Measurements from ENCODE around the gene UBE2J2. TPM values are rescaled to one million over a fixed set of nuclear protein-coding genes. Genes with fewer than 3 reads are reported as not detected.
A peak's percentile ranks its signal among the peaks of the same experiment; 100 is the strongest.

The UBE2J2 gene
- total and polyA plus RNA-seq, 2 of the 4 experiments (the other 2 are of a cell fraction) = 20.6 to 67.5 TPM

DNA sequence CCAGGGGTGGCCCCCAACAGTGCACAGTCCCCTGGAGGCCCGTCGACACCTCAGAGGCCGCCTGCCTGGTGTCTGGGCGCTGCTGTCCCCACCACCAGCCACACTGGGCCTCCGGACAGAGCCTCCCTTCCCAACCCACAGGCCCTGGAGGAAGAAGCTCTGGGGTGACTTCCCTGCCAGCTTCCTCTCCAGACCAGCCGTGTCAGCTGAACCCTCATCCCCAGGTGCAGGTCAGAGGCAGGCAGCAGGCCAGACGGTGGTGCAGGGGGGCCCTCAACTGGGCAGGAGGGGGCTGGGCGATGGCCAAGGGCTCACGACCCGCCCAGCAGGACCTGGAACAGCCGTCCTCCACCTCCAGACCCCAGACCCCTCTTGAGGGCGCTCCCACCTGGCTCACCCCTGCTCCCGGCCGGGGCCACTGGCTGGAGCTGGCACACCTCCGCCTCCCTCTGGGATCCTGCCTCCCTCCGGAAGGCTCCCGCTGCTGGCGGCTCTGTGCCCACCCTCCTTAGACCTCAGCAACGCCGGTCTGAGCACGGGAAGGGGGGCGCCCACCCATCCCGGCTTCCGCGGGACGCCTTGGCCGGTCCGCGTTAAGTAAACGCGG, 67.8 kb downstream of the UBE2J2 start:
- ATAC-seq (ENCODE audit: low read depth) (no peak), DNase-seq (no peak)
- ChIA-PET CTCF (no interaction called here), POLR2A (ENCODE audit: unreplicated experiment) (no interaction called here)
- Histone ChIP-seq H3K9me1 (ENCODE audit: insufficient read depth, low read length) (no peaks in the 10 kb centered on the region), H3K56ac (ENCODE audit: extremely low read depth, insufficient read depth, low read length) (no peak overlapping the region), H4K5ac (ENCODE audit: low read depth, low read length) (no peak overlapping the region), H2BK5ac (ENCODE audit: low read depth, low read length, poor library complexity, severe bottlenecking) (no peak overlapping the region), H3K9ac (ENCODE audit: low read depth, low read length) (no peak overlapping the region), H3K4me1 (ENCODE audit: control insufficient read depth, insufficient read depth, low read length) (peaks cover 12% of the 10 kb centered on the region), H2AK5ac (ENCODE audit: low read depth, low read length) (peak overlapping the region; percentile 3; the same call in 1 of the 2 replicates), H2BK120ac (ENCODE audit: low read depth, low read length) (no peak overlapping the region), H4K20me1 (ENCODE audit: insufficient read depth, low read length) (no peaks in the 10 kb centered on the region), H3K4me3 (ENCODE audit: insufficient read depth, low read depth, low read length) (no peak overlapping the region), H3K14ac (replicated peaks; ENCODE audit: low read depth, low read length) (no peak overlapping the region), H2BK20ac (ENCODE audit: low read depth, low read length) (no peak overlapping the region), H3K27ac (ENCODE audit: insufficient read depth, low read length) (no peak overlapping the region), H4K91ac (ENCODE audit: insufficient read depth, low read depth, low read length) (no peak overlapping the region), H3K36me3 (ENCODE audit: control insufficient read depth, insufficient read depth, low read length) (no peaks in the 10 kb centered on the region), H4K8ac (ENCODE audit: low read depth in 2 of 2, low read length in 2 of 2) (no peak overlapping the region), H3K18ac (ENCODE audit: low read depth, low read length) (no peak overlapping the region), H2AFZ (replicated peaks; ENCODE audit: low read length, poor library complexity) (peak overlapping the region; percentile 63), H3K4me2 (ENCODE audit: low read depth, low read length) (no peak overlapping the region), H3K4ac (ENCODE audit: low read depth, low read length) (no peak overlapping the region), H2BK15ac (ENCODE audit: low read depth, low read length) (no peak overlapping the region), H3K23ac (ENCODE audit: low read depth, low read length) (no peak overlapping the region), H3K27me3 (ENCODE audit: control insufficient read depth, insufficient read depth, low read length) (no peaks in the 10 kb centered on the region; the same call in 1 of the 2 replicates), H3K9me3 (ENCODE audit: control insufficient read depth, insufficient read depth, low read length) (no peaks in the 10 kb centered on the region), H2AK9ac (replicated peaks; ENCODE audit: low read depth, low read length, poor library complexity) (no peak overlapping the region), H3K79me1 (ENCODE audit: low read depth in 1 of 2, low read length in 2 of 2) (no peaks in the 10 kb centered on the region)
- dilution Hi-C loops (cut with HindIII; ENCODE audit: low sequenced_read_pairs, unreplicated experiment) (no loop called here), in situ Hi-C loops (cut with MboI; ENCODE audit: low sequenced_read_pairs) (no loop called here), intact Hi-C loops (cut with micrococcal nuclease) (no loop called here)
- BruUV-seq (replicated peaks) = no TSS peak
- 40% methylated on average over 10 of the region's 31 CpGs; no CpG with 5 or more reads in 1 of the 2 experiments for WGBS, 2 experiments (ENCODE audit: extremely low coverage in 2 of 2, insufficient read length in 1 of 2)
- TF ChIP-seq FOS (IDR thresholded peaks at IDR 0.05; ENCODE audit: low read depth, low read length) (no peak), MXI1 (IDR thresholded peaks at IDR 0.05; ENCODE audit: borderline replicate concordance, low read depth, low read length) (no peak), RCOR1 (IDR thresholded peaks at IDR 0.05; ENCODE audit: insufficient replicate concordance, low read length) (no peak), RFX5 (IDR thresholded peaks at IDR 0.05; ENCODE audit: low read depth, low read length) (no peak), RAD21 (IDR thresholded peaks at IDR 0.05; ENCODE audit: low read length) (no peak), NFE2L2 (IDR thresholded peaks at IDR 0.05; ENCODE audit: low read depth, low read length) (no peak), SMC3 (IDR thresholded peaks at IDR 0.05; ENCODE audit: low read depth, low read length) (no peak), CEBPB (IDR thresholded peaks at IDR 0.05; ENCODE audit: low read depth, low read length) (no peak), POLR2A (IDR thresholded peaks at IDR 0.05; ENCODE audit: low read depth, low read length) (no peak), MAZ (IDR thresholded peaks at IDR 0.05; ENCODE audit: borderline replicate concordance, low read depth, low read length) (no peak), BHLHE40 (IDR thresholded peaks at IDR 0.05; ENCODE audit: low read depth, low read length) (no peak), CHD1 (IDR thresholded peaks at IDR 0.05; ENCODE audit: low read depth, low read length) (no peak), MAFK (IDR thresholded peaks at IDR 0.05; ENCODE audit: low read depth, low read length) (no peak)
- TF ChIP-seq, protein P1, sequence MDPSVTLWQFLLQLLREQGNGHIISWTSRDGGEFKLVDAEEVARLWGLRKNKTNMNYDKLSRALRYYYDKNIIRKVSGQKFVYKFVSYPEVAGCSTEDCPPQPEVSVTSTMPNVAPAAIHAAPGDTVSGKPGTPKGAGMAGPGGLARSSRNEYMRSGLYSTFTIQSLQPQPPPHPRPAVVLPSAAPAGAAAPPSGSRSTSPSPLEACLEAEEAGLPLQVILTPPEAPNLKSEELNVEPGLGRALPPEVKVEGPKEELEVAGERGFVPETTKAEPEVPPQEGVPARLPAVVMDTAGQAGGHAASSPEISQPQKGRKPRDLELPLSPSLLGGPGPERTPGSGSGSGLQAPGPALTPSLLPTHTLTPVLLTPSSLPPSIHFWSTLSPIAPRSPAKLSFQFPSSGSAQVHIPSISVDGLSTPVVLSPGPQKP (IDR thresholded peaks at IDR 0.05; ENCODE audit: borderline replicate concordance, low read depth, low read length) = no peak
- TF ChIP-seq, protein P2, sequence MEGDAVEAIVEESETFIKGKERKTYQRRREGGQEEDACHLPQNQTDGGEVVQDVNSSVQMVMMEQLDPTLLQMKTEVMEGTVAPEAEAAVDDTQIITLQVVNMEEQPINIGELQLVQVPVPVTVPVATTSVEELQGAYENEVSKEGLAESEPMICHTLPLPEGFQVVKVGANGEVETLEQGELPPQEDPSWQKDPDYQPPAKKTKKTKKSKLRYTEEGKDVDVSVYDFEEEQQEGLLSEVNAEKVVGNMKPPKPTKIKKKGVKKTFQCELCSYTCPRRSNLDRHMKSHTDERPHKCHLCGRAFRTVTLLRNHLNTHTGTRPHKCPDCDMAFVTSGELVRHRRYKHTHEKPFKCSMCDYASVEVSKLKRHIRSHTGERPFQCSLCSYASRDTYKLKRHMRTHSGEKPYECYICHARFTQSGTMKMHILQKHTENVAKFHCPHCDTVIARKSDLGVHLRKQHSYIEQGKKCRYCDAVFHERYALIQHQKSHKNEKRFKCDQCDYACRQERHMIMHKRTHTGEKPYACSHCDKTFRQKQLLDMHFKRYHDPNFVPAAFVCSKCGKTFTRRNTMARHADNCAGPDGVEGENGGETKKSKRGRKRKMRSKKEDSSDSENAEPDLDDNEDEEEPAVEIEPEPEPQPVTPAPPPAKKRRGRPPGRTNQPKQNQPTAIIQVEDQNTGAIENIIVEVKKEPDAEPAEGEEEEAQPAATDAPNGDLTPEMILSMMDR (conservative IDR thresholded peaks at IDR 0.05; ENCODE audit: low read depth, low read length) = no peak
- TF ChIP-seq, protein P3, sequence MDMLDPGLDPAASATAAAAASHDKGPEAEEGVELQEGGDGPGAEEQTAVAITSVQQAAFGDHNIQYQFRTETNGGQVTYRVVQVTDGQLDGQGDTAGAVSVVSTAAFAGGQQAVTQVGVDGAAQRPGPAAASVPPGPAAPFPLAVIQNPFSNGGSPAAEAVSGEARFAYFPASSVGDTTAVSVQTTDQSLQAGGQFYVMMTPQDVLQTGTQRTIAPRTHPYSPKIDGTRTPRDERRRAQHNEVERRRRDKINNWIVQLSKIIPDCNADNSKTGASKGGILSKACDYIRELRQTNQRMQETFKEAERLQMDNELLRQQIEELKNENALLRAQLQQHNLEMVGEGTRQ (IDR thresholded peaks at IDR 0.05; ENCODE audit: low read depth, low read length) = no peak

All from IMR-90 (cell line).